ENCODE measurements around the gene UST.
"Not testable (repeated sequence)": the region's sequence is repeated elsewhere in the genome, so short reads cannot be mapped to it uniquely, and the experiment has no call there.

The UST gene

GRCh38 chr6:149001422-149001821, 254.6 kb downstream of the UST start:
- DNase-seq, result no peak

GRCh38 chr6:149003560-149003959, 256.7 kb downstream of the UST start:
- no peak for DNase-seq

- DNase-seq, result no peak
Measured at GRCh38 chr6:149004664-149005063, 257.8 kb downstream of the UST start.

- not testable (repeated sequence) for DNase-seq
Measured at GRCh38 chr6:149006236-149006635, 259.4 kb downstream of the UST start.

- no peak for DNase-seq
Measured at GRCh38 chr6:149006671-149007070, 259.8 kb downstream of the UST start.

GRCh38 chr6:149007846-149008245, 261.0 kb downstream of the UST start:
- no peak for DNase-seq

- no peak for DNase-seq
Measured at GRCh38 chr6:149008741-149009140, 261.9 kb downstream of the UST start.

- DNase-seq, result no peak
Measured at GRCh38 chr6:149012040-149012545, 265.3 kb downstream of the UST start.

- peak in 6 of 56 donors; percentile 8 to 45 (median 22) for DNase-seq
Measured at GRCh38 chr6:149013586-149014344, 266.9 kb downstream of the UST start.

- DNase-seq, result no peak
Measured at GRCh38 chr6:149014631-149015534, 268.1 kb downstream of the UST start.

GRCh38 chr6:149015535-149016525, 269.0 kb downstream of the UST start:
- peak in 3 of 56 donors; percentile 7 to 21 (median 13) for DNase-seq

GRCh38 chr6:149016716-149017115, 269.9 kb downstream of the UST start:
- no peak for DNase-seq

- no peak for DNase-seq
Measured at GRCh38 chr6:149020319-149020718, 273.5 kb downstream of the UST start.

GRCh38 chr6:149024361-149024760, 277.5 kb downstream of the UST start:
- DNase-seq, result no peak

GRCh38 chr6:149025061-149025460, 278.2 kb downstream of the UST start:
- no peak for DNase-seq

GRCh38 chr6:149026530-149026942, 279.7 kb downstream of the UST start:
- no peak for DNase-seq

- no peak for DNase-seq
Measured at GRCh38 chr6:149027484-149027883, 280.7 kb downstream of the UST start.

GRCh38 chr6:149028767-149029405, 282.1 kb downstream of the UST start:
- DNase-seq, result peak in 19 of 56 donors; percentile 17 to 90 (median 35)

GRCh38 chr6:149031201-149031858, 284.5 kb downstream of the UST start:
- no peak for DNase-seq
